ENCODE data around the gene POTEI. TPM values are rescaled to one million over a fixed set of nuclear protein-coding genes. Genes with fewer than 3 reads are reported as not detected.
"Not testable (repeated sequence)": the region's sequence is repeated elsewhere in the genome, so short reads cannot be mapped to it uniquely, and the experiment has no call there.

Gene POTEI
- polyA plus RNA-seq (2013), result not detected

DNA sequence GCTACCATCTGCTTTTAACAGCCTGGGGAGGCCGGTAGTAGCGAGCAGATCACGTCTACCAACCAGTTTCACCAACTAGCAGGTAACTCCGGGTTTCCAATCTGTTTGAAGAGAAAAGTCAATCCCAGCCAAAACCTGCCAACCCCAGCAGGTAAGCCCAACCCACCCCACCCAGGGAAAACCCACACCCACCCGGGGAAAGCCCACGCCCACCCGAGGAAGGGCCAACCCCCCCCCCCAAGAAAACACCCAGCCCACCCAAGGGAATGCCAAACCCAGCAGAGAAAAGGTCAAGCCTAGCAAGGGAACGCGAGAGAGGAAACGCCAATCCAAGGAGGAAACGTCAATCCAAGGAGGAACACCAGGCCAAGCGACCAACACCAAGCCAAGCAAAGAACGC is at the start of gene POTEI:
POTEI (minus strand) TSS at position 101 of the 400 bp plus-strand sequence; CDS start at position 8, 93 bp downstream.
- H3K36me3 ChIP-seq (ENCODE audit: control insufficient read depth in 4 of 4, insufficient read depth in 4 of 4, low read length in 3 of 4); H3K4me1 ChIP-seq (ENCODE audit: control extremely low read depth in 1 of 4, control insufficient read depth in 4 of 4, insufficient read depth in 4 of 4, low read length in 3 of 4); CTCF ChIA-PET; H3K4me3 ChIP-seq (ENCODE audit: control insufficient read depth in 1 of 7, extremely low read depth in 1 of 7, insufficient read depth in 4 of 7, low read depth in 2 of 7, low read length in 6 of 7); H3K27me3 ChIP-seq (replicated peaks in 2 of 5; ENCODE audit: control insufficient read depth in 4 of 5, insufficient read depth in 5 of 5, low read length in 4 of 5); DNase-seq; H3K9me3 ChIP-seq (ENCODE audit: control extremely low read depth in 1 of 5, control insufficient read depth in 4 of 5, insufficient read depth in 2 of 5, low read depth in 1 of 5, low read length in 4 of 5); H3K27ac ChIP-seq (ENCODE audit: insufficient read depth in 1 of 2, low read depth in 1 of 2, low read length in 2 of 2, poor library complexity in 1 of 2, severe bottlenecking in 2 of 2); POLR2A ChIA-PET: not testable (repeated sequence)
- WGBS (ENCODE audit: insufficient coverage), result no CpG with 5 or more reads among the region's 13 CpGs

GRCh38 chr2:130556441-130556840 is 47.3 kb upstream of the POTEI start:
- H3K27me3 ChIP-seq (replicated peaks in 2 of 5; ENCODE audit: control insufficient read depth in 4 of 5, insufficient read depth in 5 of 5, low read length in 4 of 5); CTCF ChIA-PET; H3K27ac ChIP-seq (ENCODE audit: insufficient read depth in 1 of 2, low read depth in 1 of 2, low read length in 2 of 2, poor library complexity in 1 of 2, severe bottlenecking in 2 of 2); H3K4me1 ChIP-seq (ENCODE audit: control extremely low read depth in 1 of 4, control insufficient read depth in 4 of 4, insufficient read depth in 4 of 4, low read length in 3 of 4); H3K4me3 ChIP-seq (ENCODE audit: control insufficient read depth in 1 of 7, extremely low read depth in 1 of 7, insufficient read depth in 4 of 7, low read depth in 2 of 7, low read length in 6 of 7); POLR2A ChIA-PET; H3K36me3 ChIP-seq (ENCODE audit: control insufficient read depth in 4 of 4, insufficient read depth in 4 of 4, low read length in 3 of 4); DNase-seq; H3K9me3 ChIP-seq (ENCODE audit: control extremely low read depth in 1 of 5, control insufficient read depth in 4 of 5, insufficient read depth in 2 of 5, low read depth in 1 of 5, low read length in 4 of 5): not testable (repeated sequence)
- WGBS (ENCODE audit: insufficient coverage), result no CpG with 5 or more reads among the region's 8 CpGs

DNA sequence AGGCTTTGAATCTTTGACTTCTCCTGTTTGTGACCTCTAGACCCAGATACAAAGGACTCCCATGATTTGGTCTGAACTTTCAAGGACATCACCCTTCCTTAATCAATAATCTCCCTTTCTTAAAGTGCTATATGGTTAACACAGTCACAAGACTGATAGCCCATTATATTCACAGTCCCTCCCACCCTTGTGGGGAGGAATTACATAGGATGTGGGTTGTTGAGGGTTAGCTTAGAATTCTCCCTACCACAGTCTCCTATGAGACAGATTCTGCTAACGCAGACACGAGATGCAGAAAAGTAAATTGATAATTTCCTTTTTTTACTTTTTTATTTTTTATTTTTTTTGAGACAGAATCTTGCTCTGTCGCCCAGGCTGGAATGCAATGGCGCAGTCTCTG is 45.0 kb upstream of the POTEI start:
- H3K9me3 ChIP-seq (ENCODE audit: control extremely low read depth in 1 of 5, control insufficient read depth in 4 of 5, insufficient read depth in 2 of 5, low read depth in 1 of 5, low read length in 4 of 5); H3K27ac ChIP-seq (ENCODE audit: insufficient read depth in 1 of 2, low read depth in 1 of 2, low read length in 2 of 2, poor library complexity in 1 of 2, severe bottlenecking in 2 of 2); H3K4me3 ChIP-seq (ENCODE audit: control insufficient read depth in 1 of 7, extremely low read depth in 1 of 7, insufficient read depth in 4 of 7, low read depth in 2 of 7, low read length in 6 of 7); H3K27me3 ChIP-seq (replicated peaks in 2 of 5; ENCODE audit: control insufficient read depth in 4 of 5, insufficient read depth in 5 of 5, low read length in 4 of 5); DNase-seq; POLR2A ChIA-PET; H3K4me1 ChIP-seq (ENCODE audit: control extremely low read depth in 1 of 4, control insufficient read depth in 4 of 4, insufficient read depth in 4 of 4, low read length in 3 of 4); H3K36me3 ChIP-seq (ENCODE audit: control insufficient read depth in 4 of 4, insufficient read depth in 4 of 4, low read length in 3 of 4); CTCF ChIA-PET: not testable (repeated sequence)
- WGBS (ENCODE audit: insufficient coverage), result no CpG with 5 or more reads among the region's 4 CpGs

GRCh38 chr2:130549475-130549874 is 40.3 kb upstream of the POTEI start:
- H3K27me3 ChIP-seq (replicated peaks in 2 of 5; ENCODE audit: control insufficient read depth in 4 of 5, insufficient read depth in 5 of 5, low read length in 4 of 5); POLR2A ChIA-PET; H3K9me3 ChIP-seq (ENCODE audit: control extremely low read depth in 1 of 5, control insufficient read depth in 4 of 5, insufficient read depth in 2 of 5, low read depth in 1 of 5, low read length in 4 of 5); H3K4me1 ChIP-seq (ENCODE audit: control extremely low read depth in 1 of 4, control insufficient read depth in 4 of 4, insufficient read depth in 4 of 4, low read length in 3 of 4); H3K4me3 ChIP-seq (ENCODE audit: control insufficient read depth in 1 of 7, extremely low read depth in 1 of 7, insufficient read depth in 4 of 7, low read depth in 2 of 7, low read length in 6 of 7); DNase-seq; CTCF ChIA-PET; H3K36me3 ChIP-seq (ENCODE audit: control insufficient read depth in 4 of 4, insufficient read depth in 4 of 4, low read length in 3 of 4); H3K27ac ChIP-seq (ENCODE audit: insufficient read depth in 1 of 2, low read depth in 1 of 2, low read length in 2 of 2, poor library complexity in 1 of 2, severe bottlenecking in 2 of 2): not testable (repeated sequence)
- no CpG with 5 or more reads among the region's 27 CpGs for WGBS (ENCODE audit: insufficient coverage)

GRCh38 chr2:130548418-130548817 is 39.3 kb upstream of the POTEI start:
- H3K27ac ChIP-seq (ENCODE audit: insufficient read depth in 1 of 2, low read depth in 1 of 2, low read length in 2 of 2, poor library complexity in 1 of 2, severe bottlenecking in 2 of 2); H3K27me3 ChIP-seq (replicated peaks in 2 of 5; ENCODE audit: control insufficient read depth in 4 of 5, insufficient read depth in 5 of 5, low read length in 4 of 5); H3K36me3 ChIP-seq (ENCODE audit: control insufficient read depth in 4 of 4, insufficient read depth in 4 of 4, low read length in 3 of 4); H3K4me3 ChIP-seq (ENCODE audit: control insufficient read depth in 1 of 7, extremely low read depth in 1 of 7, insufficient read depth in 4 of 7, low read depth in 2 of 7, low read length in 6 of 7); DNase-seq; H3K9me3 ChIP-seq (ENCODE audit: control extremely low read depth in 1 of 5, control insufficient read depth in 4 of 5, insufficient read depth in 2 of 5, low read depth in 1 of 5, low read length in 4 of 5); POLR2A ChIA-PET; CTCF ChIA-PET; H3K4me1 ChIP-seq (ENCODE audit: control extremely low read depth in 1 of 4, control insufficient read depth in 4 of 4, insufficient read depth in 4 of 4, low read length in 3 of 4): not testable (repeated sequence)
- no CpG with 5 or more reads among the region's 3 CpGs for WGBS (ENCODE audit: insufficient coverage)

DNA sequence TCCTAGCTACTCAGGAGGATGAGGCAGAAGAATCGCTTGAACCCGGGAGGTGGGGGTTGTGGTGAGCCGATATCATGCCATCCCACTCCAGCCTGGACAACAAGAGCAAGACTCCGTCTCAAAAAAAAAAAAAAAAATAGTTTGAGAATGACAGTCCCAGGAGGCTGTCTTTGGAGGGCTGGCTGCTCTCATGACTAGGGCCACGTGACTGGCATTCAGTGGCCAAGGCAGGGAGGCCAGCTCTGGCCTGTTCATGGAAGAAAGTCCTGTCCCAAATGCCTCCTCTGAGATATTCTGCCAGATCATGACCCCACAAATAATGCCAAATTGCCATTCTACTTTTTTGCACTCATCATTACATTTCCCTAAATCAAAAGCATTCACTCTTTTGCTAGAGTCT is 35.9 kb upstream of the POTEI start:
- H3K27me3 ChIP-seq (replicated peaks in 2 of 5; ENCODE audit: control insufficient read depth in 4 of 5, insufficient read depth in 5 of 5, low read length in 4 of 5); H3K4me1 ChIP-seq (ENCODE audit: control extremely low read depth in 1 of 4, control insufficient read depth in 4 of 4, insufficient read depth in 4 of 4, low read length in 3 of 4); DNase-seq; H3K9me3 ChIP-seq (ENCODE audit: control extremely low read depth in 1 of 5, control insufficient read depth in 4 of 5, insufficient read depth in 2 of 5, low read depth in 1 of 5, low read length in 4 of 5); CTCF ChIA-PET; H3K27ac ChIP-seq (ENCODE audit: insufficient read depth in 1 of 2, low read depth in 1 of 2, low read length in 2 of 2, poor library complexity in 1 of 2, severe bottlenecking in 2 of 2); H3K4me3 ChIP-seq (ENCODE audit: control insufficient read depth in 1 of 7, extremely low read depth in 1 of 7, insufficient read depth in 4 of 7, low read depth in 2 of 7, low read length in 6 of 7); POLR2A ChIA-PET; H3K36me3 ChIP-seq (ENCODE audit: control insufficient read depth in 4 of 4, insufficient read depth in 4 of 4, low read length in 3 of 4): not testable (repeated sequence)
- no CpG with 5 or more reads among the region's 5 CpGs for WGBS (ENCODE audit: insufficient coverage)

DNA sequence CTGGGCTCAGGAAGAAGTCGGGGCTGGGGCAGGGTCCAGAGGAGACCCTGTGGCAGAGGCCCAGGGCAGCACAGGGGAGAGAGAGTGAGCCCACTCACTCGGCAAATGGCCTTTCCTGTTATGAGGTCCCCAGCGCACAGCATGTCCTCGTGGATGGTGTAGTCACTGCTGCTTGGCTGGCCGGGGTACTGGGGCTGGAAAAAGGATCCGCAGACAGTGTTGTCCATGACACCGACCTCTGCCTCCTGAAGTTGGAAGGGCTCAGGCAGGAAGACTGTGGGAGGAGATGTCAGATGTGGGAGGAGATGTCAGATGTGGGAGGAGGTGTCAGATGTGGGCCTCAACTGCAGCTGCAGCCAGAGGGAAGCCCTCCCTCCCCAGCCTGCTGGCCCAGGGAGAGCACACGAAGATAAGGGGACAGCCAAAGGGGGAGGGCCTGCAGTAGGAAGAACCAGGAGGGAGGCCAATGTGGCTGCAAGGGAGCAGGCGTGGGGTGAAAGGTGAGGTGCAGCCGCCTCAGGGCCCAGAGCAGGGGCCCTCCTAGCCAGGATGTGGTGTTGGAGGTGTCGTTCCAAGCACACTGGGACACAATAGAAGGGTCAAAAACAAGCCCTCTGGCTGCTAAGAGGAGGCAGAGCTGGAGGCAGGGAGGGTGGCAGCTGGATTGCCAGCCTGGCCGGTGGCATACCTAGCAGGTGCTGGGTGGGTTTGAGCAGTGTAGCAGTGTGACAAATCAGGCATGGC is 34.8 kb upstream of the POTEI start:
- H3K4me3 ChIP-seq (ENCODE audit: control insufficient read depth in 1 of 7, extremely low read depth in 1 of 7, insufficient read depth in 4 of 7, low read depth in 2 of 7, low read length in 6 of 7); H3K36me3 ChIP-seq (ENCODE audit: control insufficient read depth in 4 of 4, insufficient read depth in 4 of 4, low read length in 3 of 4); H3K9me3 ChIP-seq (ENCODE audit: control extremely low read depth in 1 of 5, control insufficient read depth in 4 of 5, insufficient read depth in 2 of 5, low read depth in 1 of 5, low read length in 4 of 5); POLR2A ChIA-PET; H3K4me1 ChIP-seq (ENCODE audit: control extremely low read depth in 1 of 4, control insufficient read depth in 4 of 4, insufficient read depth in 4 of 4, low read length in 3 of 4); CTCF ChIA-PET; DNase-seq; H3K27ac ChIP-seq (ENCODE audit: insufficient read depth in 1 of 2, low read depth in 1 of 2, low read length in 2 of 2, poor library complexity in 1 of 2, severe bottlenecking in 2 of 2); H3K27me3 ChIP-seq (replicated peaks in 2 of 5; ENCODE audit: control insufficient read depth in 4 of 5, insufficient read depth in 5 of 5, low read length in 4 of 5): not testable (repeated sequence)
- no CpG with 5 or more reads among the region's 12 CpGs for WGBS (ENCODE audit: insufficient coverage)
